Measurements from ENCODE around the gene LGSN.
"Not testable (repeated sequence)": the region's sequence is repeated elsewhere in the genome, so short reads cannot be mapped to it uniquely, and the experiment has no call there.

Gene LGSN

GRCh38 chr6:63236398-63236817 is 83.4 kb downstream of the LGSN start:
- DNase-seq: no peak

- not testable (repeated sequence) for DNase-seq
Measured at GRCh38 chr6:63230511-63230910, 89.3 kb downstream of the LGSN start.

GRCh38 chr6:63230027-63230426 is 89.8 kb downstream of the LGSN start:
- not testable (repeated sequence) for DNase-seq

GRCh38 chr6:63227928-63228894 is 91.6 kb downstream of the LGSN start:
- not testable (repeated sequence) for DNase-seq

- DNase-seq: not testable (repeated sequence)
Measured at GRCh38 chr6:63225987-63226386, 93.8 kb downstream of the LGSN start.

Measured in inflammatory macrophage (primary cell).